Measurements from ENCODE around the gene ATP2B3. TPM values are rescaled to one million over a fixed set of nuclear protein-coding genes. Genes with fewer than 3 reads are reported as not detected.

The ATP2B3 gene
- total and polyA plus RNA-seq, 9 of the 15 experiments (the other 6 are each of a cell fraction or from before 2014, with no cell fraction given): 0.04 TPM; not detected in 8

DNA sequence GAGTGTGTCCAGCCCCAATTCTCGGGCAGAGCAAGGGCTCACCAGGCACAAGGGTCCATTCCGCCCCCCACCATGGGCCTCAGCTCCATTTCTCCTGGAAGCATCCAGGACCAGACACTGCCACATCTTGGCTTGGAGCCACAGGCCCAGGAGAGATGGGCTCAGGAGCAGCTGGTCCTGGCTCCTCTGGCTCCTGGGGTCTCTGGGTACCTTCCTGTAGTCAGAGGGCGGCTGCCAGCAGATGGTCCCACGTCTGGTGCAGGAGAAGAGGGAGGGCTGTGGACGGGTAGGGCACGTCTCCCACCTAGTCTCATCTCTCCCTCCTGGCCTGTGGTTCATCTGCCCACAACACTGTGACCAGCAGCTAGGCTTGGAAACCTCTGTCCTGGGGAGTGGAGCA is 8.0 kb downstream of the ATP2B3 start:
- intact Hi-C loops (cut with micrococcal nuclease): no loop called here
- no peak overlapping the region for H3K27ac ChIP-seq (ENCODE audit: extremely low read depth, low read depth, low read length)
- CTCF ChIA-PET (ENCODE audit: low intra/inter-chr PET ratio): no interaction called here
- no peak overlapping the region for H3K4me3 ChIP-seq
- H3K9ac ChIP-seq (ENCODE audit: insufficient read depth in 1 of 2, low read depth in 2 of 2, low read length in 2 of 2): no peak overlapping the region
- no TSS peak for BruUV-seq (replicated peaks)
- H3K79me2 ChIP-seq (ENCODE audit: control insufficient read depth, insufficient read depth, low read length): no peaks in the 10 kb centered on the region
- no peak overlapping the region for H2AFZ ChIP-seq (ENCODE audit: low read depth, low read length)
- no peak overlapping the region for H3K4me2 ChIP-seq (ENCODE audit: insufficient read depth, low read length)
- 3% methylated on average over 4 of the region's 6 CpGs for WGBS (ENCODE audit: insufficient coverage, low coverage, missing lambda C conversion rate)
- H3K27me3 ChIP-seq (ENCODE audit: control insufficient read depth in 2 of 2, insufficient read depth in 2 of 2, low read length in 2 of 2): peaks cover 25 to 76% of the 10 kb centered on the region in 2 experiments; a peak in 4 of 5 replicates
- no peaks in the 10 kb centered on the region for H3K9me1 ChIP-seq (ENCODE audit: control insufficient read depth, insufficient read depth, low read length)
- no peak for TF ChIP-seq MYNN (IDR thresholded peaks at IDR 0.05)
- no peak for TF ChIP-seq MYNN (CRISPR knock-in tag; IDR thresholded peaks at IDR 0.05)
- TF ChIP-seq STAG1 (CRISPR knock-in tag; IDR thresholded peaks at IDR 0.05; ENCODE audit: borderline replicate concordance): no peak
- no peak for TF ChIP-seq GABPA (tag; conservative IDR thresholded peaks at IDR 0.05; ENCODE audit: low read depth)
- no peak for TF ChIP-seq SIX5 (IDR thresholded peaks at IDR 0.05; ENCODE audit: borderline replicate concordance in 1 of 2, insufficient read depth in 1 of 2, low read depth in 1 of 2, low read length in 2 of 2)
- TF ChIP-seq HDAC1 (IDR thresholded peaks at IDR 0.05): no peak
- TF ChIP-seq SREBF1 (IDR thresholded peaks at IDR 0.05; ENCODE audit: borderline replicate concordance, low read depth, low read length): no peak
- no peak for TF ChIP-seq RBM17 (IDR thresholded peaks at IDR 0.05; ENCODE audit: borderline replicate concordance, low read depth, low read length)
- TF ChIP-seq, protein P1, sequence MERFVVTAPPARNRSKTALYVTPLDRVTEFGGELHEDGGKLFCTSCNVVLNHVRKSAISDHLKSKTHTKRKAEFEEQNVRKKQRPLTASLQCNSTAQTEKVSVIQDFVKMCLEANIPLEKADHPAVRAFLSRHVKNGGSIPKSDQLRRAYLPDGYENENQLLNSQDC (CRISPR knock-in tag; IDR thresholded peaks at IDR 0.05): no peak
- no peak for TF ChIP-seq SAFB (IDR thresholded peaks at IDR 0.05; ENCODE audit: borderline replicate concordance, low read depth, low read length)
- TF ChIP-seq POLR2AphosphoS2 (IDR thresholded peaks at IDR 0.05; ENCODE audit: low read length): no peak
- no peak for TF ChIP-seq PRPF4 (IDR thresholded peaks at IDR 0.05; ENCODE audit: insufficient read depth, low read depth, low read length, poor library complexity, severe bottlenecking)
- no peak for TF ChIP-seq CHD2 (IDR thresholded peaks at IDR 0.05; ENCODE audit: low read depth, low read length)
- no peak for TF ChIP-seq ZFX (CRISPR knock-in tag; IDR thresholded peaks at IDR 0.05)
- no peak for TF ChIP-seq E2F8 (IDR thresholded peaks at IDR 0.05; ENCODE audit: low read depth, partially characterized antibody)
- TF ChIP-seq ZNF695 (CRISPR knock-in tag; IDR thresholded peaks at IDR 0.05): no peak
- no peaks in the 10 kb centered on the region for H3K9me3 ChIP-seq (replicated peaks; ENCODE audit: control insufficient read depth, insufficient read depth, low read depth, low read length)
- no peak for FAIRE-seq
- H3K4me1 ChIP-seq (replicated peaks in 1 of 2; ENCODE audit: control insufficient read depth in 2 of 2, insufficient read depth in 2 of 2, low read length in 2 of 2): no peaks in the 10 kb centered on the region; a peak in 2 of 5 replicates
- POLR2A ChIA-PET: no interaction called here
- no peak for ATAC-seq
- no peaks in the 10 kb centered on the region for H4K20me1 ChIP-seq (replicated peaks; ENCODE audit: control insufficient read depth, insufficient read depth, low read length)
- H3K36me3 ChIP-seq (ENCODE audit: control insufficient read depth, insufficient read depth, low read length): no peaks in the 10 kb centered on the region
- no peak for DNase-seq (ENCODE audit: extremely low read depth in 1 of 4, low spot score in 3 of 4)
- in situ Hi-C loops (cut with MboI): no loop called here

Measured in K562 (cell line).